HG03095 (cell line): Measurements from ENCODE around the gene TRIM10.

Source experiments
- ATAC-seq: cut with Tn5 transposase; IDR thresholded peaks from one replicate; pipeline ENCODE4 v1.9.1; 2021; ENCODE audit warnings: moderate library complexity; ENCODE audit not compliant: unreplicated experiment

TRIM10 gene

GRCh38 chr6:30160785-30161531 lies at the start of gene TRIM10:
TSS of gene TRIM10 (minus strand) at chr6:30161211. CDS start at chr6:30160858, 353 bp downstream.
- no peak for ATAC-seq

GRCh38 chr6:30207619-30208295 lies 46.7 kb upstream of the TRIM10 start:
- ATAC-seq = no peak

DNA sequence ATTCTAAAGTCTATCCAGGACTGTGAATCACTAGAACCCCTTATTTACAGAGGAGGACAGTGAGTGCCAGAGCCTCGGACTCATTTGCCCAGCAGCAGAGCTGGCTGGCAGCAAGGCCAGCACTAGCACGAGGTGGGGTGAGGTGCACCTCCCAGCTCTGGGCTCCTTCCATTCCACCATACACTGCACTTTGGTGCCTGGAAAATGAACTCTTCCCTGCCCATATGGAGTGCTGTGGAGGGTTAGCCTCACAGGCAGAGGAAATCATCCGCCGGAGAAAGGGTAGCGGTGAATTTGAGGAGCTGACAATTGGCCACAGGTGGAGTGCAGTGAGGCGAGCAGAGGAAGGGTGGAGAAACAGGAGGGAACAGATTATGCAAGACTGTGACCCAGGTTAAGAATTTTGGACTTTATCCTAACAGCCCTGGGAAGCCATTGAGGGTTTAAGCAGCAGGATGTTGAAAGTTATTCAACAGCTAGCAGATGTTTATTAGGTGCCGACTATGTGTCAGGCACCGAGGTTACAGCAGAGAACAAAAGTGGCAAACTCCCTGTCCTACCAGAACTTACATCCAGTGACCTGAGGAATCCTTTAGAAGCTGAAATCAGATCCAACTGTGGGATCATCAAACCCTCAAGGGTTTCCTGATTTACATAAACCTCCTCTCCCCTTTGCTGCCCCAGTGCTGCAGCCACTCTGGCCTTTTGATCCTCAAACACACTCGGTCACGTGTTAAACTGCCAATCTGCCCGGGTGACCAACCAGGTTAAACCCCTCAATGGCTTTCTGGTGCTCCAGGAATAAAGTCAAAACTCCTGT lies 46.0 kb upstream of the TRIM10 start:
- ATAC-seq = no peak

- no peak for ATAC-seq
Measured at GRCh38 chr6:30206152-30206551, 45.1 kb upstream of the TRIM10 start.

DNA sequence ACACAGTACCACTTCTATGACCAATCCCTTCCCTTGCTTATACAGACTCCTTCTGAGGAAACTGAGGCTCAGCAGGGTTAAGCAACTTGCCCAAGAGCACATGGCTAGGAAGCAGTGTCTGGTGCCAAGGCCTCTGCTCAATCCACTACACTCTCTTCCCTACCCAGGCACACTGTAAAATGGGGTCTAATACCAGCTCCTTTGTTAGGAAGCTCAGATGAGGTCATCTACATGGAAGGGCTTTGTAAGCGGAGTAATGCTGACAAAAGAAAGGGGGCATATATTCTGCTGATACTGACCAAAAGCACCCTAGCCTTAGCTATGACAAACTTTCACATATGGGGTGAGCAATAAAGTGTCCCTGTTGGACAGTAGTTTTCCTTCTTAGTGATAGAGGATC lies 43.1 kb upstream of the TRIM10 start:
- no peak for ATAC-seq

DNA sequence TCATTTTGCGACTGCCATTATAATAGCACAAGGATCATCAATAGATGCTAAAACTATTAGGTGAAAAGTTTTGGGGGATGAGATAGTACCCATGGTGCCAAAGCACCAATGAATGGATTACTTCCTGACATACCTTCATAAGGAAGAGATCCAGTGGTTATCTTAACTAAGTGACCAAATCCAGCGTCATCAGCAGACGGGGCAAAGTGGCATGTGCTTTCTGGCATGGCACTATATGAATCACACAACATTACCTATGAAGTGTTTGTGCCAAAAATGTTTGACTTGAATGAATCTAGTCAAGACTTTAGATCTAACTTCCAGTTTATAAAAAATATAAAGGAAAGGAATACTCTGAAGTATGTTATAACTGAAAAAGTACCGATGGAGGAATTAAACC lies 41.4 kb upstream of the TRIM10 start:
- ATAC-seq = no peak

GRCh38 chr6:30200551-30201281 lies 39.7 kb upstream of the TRIM10 start:
- ATAC-seq = peak; percentile 75

GRCh38 chr6:30198166-30199084 lies 37.4 kb upstream of the TRIM10 start:
- ATAC-seq = no peak

- no peak for ATAC-seq
Measured at GRCh38 chr6:30196376-30196775, 35.4 kb upstream of the TRIM10 start.

DNA sequence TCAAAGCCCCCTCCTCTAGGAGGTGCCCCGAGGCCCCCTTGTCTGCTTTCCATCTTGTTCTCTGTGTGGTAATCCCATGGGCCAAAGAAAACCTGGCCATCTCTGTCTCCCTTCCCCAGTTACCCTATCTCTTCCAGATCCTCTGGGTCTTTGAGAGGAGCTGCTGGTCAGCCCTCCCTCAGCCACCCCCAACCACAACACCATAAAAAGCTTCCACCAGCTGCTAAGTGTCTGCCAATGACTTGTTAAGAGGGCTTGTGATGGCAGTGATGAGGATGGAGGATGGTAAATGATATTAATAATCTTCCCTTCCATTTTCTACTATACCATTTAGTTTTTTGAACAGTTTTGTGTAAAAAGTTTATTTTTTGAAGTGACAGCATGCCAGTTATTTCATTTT lies 34.9 kb upstream of the TRIM10 start:
- ATAC-seq = no peak

GRCh38 chr6:30194797-30195690 lies 34.0 kb upstream of the TRIM10 start:
- ATAC-seq = no peak

GRCh38 chr6:30192076-30192475 lies 31.1 kb upstream of the TRIM10 start:
- no peak for ATAC-seq

DNA sequence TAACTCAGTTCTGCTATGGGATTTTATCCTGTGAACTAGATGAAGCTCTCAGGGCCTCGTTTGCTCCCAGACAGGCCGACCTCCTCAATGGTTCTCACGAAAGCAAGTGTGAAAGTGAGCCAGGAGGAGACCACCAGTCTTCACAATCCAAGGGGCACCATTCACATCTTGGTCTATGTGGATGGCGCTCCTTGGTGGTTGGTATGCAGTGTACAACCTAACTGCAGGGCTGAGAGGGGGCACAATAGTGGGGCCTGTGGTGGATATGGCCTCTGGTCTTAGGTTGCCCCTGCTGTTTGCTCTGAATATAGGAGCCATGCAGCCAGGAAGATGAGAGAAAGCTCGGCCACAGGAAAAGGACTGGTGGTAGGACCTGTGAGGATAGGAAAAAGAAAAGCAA lies 27.5 kb upstream of the TRIM10 start:
- ATAC-seq = no peak

- ATAC-seq = no peak
Measured at GRCh38 chr6:30185846-30186484, 25.0 kb upstream of the TRIM10 start.

DNA sequence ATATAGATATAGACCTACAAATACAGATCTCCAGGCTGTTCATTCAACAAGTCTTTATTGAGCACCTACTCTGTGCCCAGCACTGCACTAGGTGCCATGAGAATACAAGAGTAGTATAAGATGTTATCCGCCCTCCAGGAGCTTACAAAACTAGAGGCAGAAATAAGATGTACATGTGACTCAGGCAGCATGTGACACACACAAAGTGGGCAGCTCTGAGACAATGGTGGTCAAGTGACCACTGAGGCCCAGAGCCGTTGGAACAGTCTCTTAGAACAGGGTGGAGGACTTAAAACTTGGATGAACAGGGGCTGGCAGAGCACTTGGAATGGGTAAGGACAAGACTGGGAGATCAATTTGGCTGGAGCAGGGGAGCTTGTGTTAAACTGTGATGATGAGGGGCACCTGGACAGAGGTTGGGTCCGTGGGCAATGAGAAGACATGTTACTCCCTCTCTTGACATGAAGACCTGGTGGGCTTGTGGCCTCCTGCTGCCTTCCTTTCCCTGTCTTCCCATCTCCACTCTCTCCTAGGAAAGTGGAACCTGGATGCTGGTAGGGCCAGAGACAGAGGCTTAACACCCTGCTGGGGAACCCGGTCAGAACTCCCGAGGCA lies 23.5 kb upstream of the TRIM10 start:
- no peak for ATAC-seq

DNA sequence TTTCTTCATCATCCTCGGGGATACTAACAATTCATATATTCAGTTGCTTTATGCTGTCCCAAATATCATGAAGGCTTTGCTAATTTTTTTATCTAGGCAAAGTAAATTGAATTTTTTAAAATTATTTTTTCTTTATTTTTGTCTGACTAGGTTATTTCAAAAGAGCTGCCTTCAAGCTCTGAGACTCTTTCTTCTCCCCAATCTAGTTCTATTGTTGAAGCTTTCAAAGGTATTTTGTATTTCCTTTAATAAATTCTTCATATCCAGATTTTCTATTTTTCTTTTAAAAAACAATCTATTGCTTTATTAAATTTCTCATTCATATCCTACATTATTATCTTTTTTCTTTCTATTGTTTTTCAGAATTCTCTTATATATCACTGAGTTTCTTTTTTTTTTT lies 19.1 kb upstream of the TRIM10 start:
- ATAC-seq = no peak

DNA sequence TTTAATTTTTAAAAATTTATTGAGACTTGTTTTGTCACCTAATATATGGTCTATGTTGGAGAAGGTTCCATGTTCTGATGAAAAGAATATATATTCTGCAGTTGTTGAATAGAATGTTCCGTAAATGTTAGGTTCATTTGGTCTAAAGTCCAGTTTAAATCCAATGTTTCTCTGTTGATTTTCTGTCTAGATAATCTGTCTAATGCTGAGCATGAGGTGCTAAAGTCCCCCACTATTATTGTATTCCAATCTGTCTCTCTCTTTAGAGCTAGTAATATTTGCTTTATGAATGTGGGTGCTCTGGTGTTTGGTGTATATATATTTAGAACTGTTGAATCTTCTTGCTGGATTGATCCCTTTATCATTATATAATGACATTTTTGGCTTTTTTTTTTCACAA lies 17.8 kb upstream of the TRIM10 start:
- ATAC-seq = no peak

DNA sequence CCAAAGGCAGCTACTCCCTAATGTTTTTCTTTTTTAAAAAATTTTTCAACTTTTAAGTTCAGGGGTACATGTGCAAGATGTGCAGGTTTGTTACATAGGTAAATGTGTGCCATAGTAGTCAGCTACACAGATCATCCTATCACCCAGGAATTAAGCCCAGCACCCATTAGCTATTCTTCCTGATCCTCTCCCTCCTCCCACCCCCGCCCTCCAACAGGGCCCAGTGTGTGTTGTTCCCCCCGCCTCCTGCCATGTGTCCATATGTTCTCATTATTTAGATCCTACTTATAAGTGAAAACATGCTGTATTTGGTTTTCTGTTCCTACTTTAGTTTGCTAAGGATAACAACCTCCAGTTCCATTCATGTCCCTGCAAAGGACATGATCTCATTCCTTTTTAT lies 14.8 kb upstream of the TRIM10 start:
- no peak for ATAC-seq
